ENCODE data around the gene FRK.

Gene FRK

GRCh38 chr6:116016846-116017545, 43.7 kb downstream of the FRK start:
- DNase-seq (ENCODE audit: insufficient read length, low spot score) (no peak), FAIRE-seq (no peak)
- TF ChIP-seq POLR2A (IDR thresholded peaks at IDR 0.05; ENCODE audit: low read depth, low read length), result no peak

- no peak for DNase-seq (ENCODE audit: insufficient read length, low spot score)
- TF ChIP-seq POLR2A (IDR thresholded peaks at IDR 0.05; ENCODE audit: low read depth, low read length), result no peak
- FAIRE-seq, result no peak
Observed at GRCh38 chr6:116015983-116016382, 44.7 kb downstream of the FRK start.

- DNase-seq (ENCODE audit: insufficient read length, low spot score) (no peak), FAIRE-seq (no peak)
Observed at GRCh38 chr6:116015561-116015960, 45.1 kb downstream of the FRK start.

GRCh38 chr6:116012951-116013350, 47.7 kb downstream of the FRK start:
- no peak for TF ChIP-seq POLR2A (IDR thresholded peaks at IDR 0.05; ENCODE audit: low read depth, low read length)
- FAIRE-seq (no peak), DNase-seq (ENCODE audit: insufficient read length, low spot score) (no peak)

More at GRCh38 chr6:116015561-116015960, 45.1 kb downstream of the FRK start:
- TF ChIP-seq POLR2A (IDR thresholded peaks at IDR 0.05; ENCODE audit: low read depth, low read length), result no peak

- FAIRE-seq (no peak), DNase-seq (ENCODE audit: insufficient read length, low spot score) (no peak)
- TF ChIP-seq POLR2A (IDR thresholded peaks at IDR 0.05; ENCODE audit: low read depth, low read length), result no peak
Observed at GRCh38 chr6:116012471-116012949, 48.2 kb downstream of the FRK start.

DNA sequence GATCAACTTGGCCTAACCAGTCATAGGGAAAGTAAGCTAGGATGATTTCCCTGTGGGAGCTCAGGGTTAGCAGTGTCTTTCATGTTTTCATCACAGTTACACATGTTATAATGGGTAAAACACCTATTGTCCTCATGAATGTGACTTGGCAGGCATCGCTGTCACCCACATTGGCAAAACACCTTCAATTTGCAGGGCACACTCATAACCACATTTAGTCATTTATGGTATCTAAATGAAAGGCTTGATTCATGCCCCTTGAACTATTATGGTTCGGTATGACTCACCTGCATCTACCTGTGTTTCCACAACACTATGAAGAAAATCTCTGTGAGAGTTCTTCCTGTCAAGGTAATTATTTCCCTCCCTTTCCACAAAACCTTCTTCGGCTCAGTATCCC, 49.2 kb downstream of the FRK start:
- DNase-seq (ENCODE audit: insufficient read length, low spot score) (no peak), FAIRE-seq (no peak)
- TF ChIP-seq POLR2A (IDR thresholded peaks at IDR 0.05; ENCODE audit: low read depth, low read length), result no peak

DNA sequence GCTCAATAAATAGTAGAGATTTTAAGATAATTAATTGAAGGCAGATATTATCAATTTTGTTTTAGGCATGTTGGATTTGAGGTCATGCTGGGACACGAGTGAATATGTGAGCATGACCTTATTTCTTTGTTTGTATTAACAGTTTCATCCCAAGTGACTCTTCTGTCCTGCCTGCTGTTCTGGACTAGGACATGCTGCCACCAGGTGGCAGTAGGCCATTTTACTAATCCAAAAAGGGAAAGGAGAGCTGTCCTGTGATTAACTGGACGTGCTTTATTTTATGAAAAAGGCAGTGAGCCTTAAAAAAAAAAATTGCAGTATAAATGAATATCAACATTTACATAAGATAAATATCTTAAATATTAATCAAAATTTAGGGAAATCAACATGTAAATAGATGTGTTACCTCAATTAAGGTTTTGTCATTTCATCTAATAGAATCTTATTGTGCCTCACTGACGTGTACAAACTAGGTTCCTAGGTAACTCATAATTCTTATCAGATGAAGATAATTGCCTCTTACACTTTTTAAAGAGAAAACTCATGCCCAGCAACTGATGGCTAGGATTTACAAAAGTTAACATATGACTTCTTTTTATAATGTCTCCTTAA, 49.8 kb downstream of the FRK start:
- no peak for FAIRE-seq
- TF ChIP-seq POLR2A (IDR thresholded peaks at IDR 0.05; ENCODE audit: low read depth, low read length), result no peak
- DNase-seq (ENCODE audit: insufficient read length, low spot score), result no peak

GRCh38 chr6:116010386-116010785, 50.3 kb downstream of the FRK start:
- no peak for FAIRE-seq
- DNase-seq (ENCODE audit: insufficient read length, low spot score), result no peak
- no peak for TF ChIP-seq POLR2A (IDR thresholded peaks at IDR 0.05; ENCODE audit: low read depth, low read length)

DNA sequence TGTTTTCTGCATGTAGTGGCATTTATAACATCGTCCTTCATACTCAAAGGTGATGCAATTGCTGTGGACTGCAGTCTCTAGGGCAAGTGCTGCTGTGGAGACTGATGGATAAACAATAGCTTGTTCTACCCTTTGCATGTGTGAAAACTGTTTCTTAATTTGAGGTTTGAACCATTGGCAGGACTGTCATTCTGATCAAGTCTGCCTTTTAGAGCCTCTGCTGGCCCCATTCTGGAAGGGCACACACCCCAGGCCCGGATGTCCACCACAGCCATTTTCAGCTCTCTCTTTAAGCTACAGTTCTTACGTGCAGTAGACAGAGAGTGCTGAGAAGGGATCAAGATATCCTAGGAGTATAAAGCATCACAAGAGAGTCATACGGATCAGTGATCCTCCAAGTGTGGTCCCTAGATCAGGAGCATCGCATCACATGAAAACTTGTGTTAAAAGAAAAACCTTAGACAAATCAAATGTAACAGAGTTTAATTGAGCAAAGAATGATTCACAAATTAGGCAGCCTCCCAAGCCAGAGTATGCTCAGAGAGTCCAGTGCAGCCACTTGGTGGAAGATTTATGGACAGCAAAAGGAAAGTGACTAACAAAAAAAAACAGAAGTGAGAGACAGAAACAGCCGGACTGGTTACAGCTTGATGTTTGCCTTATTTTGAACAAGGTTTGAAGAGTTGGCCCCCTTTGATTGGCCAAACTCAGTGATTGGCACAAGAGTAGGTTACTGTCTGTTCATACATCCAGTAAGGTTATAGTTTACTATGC, 52.0 kb downstream of the FRK start:
- FAIRE-seq (peak; percentile 81), DNase-seq (ENCODE audit: insufficient read length, low spot score) (peak; percentile 0)
- no peak for TF ChIP-seq POLR2A (IDR thresholded peaks at IDR 0.05; ENCODE audit: low read depth, low read length)

DNA sequence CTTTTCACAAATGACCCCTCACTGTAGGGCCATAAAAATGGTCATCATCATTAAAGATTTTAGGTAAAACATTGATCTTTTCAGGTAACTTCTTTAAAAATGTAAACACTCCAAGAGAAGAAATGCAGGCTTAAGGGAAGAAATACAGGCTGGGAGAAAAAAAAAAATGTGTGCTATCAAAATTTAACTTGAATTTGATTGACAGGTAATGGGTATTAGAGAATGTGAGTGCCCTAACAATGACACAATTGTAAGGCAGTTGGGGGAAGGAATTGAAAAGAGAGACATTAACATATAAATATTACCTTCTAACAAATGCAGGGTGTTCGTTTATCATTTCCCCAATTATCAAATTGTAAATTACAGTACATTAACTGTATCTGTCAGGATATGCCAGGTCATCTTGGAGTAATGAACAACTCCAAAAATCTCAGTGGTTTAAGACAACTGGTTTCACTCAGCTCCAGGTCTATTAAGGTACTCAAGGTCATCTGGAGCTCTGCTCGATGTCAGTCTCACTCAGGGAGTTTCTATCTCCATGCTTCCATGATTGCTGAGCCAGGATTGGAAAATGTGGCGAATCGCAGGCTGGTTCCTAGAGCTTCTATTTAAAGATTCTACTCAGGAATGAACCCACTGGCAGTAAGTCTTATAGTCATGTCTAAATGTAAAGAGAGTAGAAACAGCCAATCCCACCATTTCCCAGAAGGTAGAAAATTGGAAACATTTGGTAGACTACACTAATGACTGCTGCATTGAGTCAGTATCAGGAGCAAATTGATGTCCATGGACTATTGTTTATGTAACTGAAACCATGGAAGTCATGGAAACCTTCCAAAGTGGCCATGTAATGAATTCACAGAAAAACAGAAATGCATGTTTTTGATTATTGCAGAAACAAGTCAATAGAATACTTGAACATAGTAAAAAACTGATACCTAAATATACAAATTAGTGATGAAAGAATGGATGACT, 55.6 kb downstream of the FRK start:
- FAIRE-seq, result no peak
- TF ChIP-seq POLR2A (IDR thresholded peaks at IDR 0.05; ENCODE audit: low read depth, low read length), result no peak

DNA sequence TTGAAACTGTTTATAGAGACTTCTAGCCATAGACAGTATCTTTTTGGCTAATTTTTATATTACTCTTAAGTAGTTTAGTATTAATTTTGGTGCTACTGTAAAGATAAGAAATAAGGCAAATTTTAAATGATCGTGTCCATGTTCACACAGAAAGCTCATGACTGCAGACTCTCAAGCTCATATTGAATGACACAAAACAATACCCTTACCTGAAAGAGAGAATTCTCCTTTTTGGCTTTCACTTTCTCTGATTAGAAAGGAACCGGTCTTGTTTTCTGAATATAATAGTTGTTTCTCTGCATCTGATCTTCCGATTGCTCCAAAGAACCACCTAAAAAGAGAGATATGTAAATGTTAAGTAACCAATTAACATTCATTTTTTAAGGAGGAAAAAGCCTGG, 57.0 kb downstream of the FRK start:
- no peak for DNase-seq (ENCODE audit: insufficient read length, low spot score)
- FAIRE-seq, result no peak
- TF ChIP-seq POLR2A (IDR thresholded peaks at IDR 0.05; ENCODE audit: low read depth, low read length), result no peak

More for the DNA sequence above, 55.6 kb downstream of the FRK start:
- DNase-seq (ENCODE audit: insufficient read length, low spot score), result no peak

DNA sequence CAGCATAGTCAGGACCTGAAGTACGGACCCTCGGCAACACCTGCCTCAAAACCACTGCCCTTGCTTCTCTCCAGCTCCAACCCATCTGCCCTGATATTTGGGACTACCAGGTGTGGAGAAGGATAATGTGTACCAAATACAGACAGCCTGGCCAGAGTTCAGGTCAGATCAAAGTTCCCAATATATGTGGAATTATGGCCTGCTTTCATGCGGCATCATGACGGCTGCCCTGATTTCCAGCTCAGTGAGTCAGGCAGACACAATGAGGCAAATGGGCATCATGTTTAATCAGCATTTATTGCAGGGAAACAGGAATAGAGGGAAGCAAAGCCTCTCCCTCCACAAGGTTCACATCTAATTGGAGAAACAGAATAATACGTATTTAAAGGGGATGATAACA, 57.9 kb downstream of the FRK start:
- TF ChIP-seq POLR2A (IDR thresholded peaks at IDR 0.05; ENCODE audit: low read depth, low read length), result no peak
- FAIRE-seq, result no peak

GRCh38 chr6:115999235-115999634, 61.5 kb downstream of the FRK start:
- no peak for FAIRE-seq
- no peak for TF ChIP-seq POLR2A (IDR thresholded peaks at IDR 0.05; ENCODE audit: low read depth, low read length)

More for the DNA sequence above, 57.9 kb downstream of the FRK start:
- no peak for DNase-seq (ENCODE audit: insufficient read length, low spot score)

More at GRCh38 chr6:115999235-115999634, 61.5 kb downstream of the FRK start:
- DNase-seq (ENCODE audit: insufficient read length, low spot score), result no peak
